Psoas muscle (tissue), 8 donors: ENCODE results near the gene FOXP1. TPM values are rescaled to one million over a fixed set of nuclear protein-coding genes. Genes with fewer than 3 reads are reported as not detected.

Experiments
- ATAC-seq, 4 donors: fragments of 200-7000 bp; cut with Tn5 transposase; one replicate each; pipeline ENCODE4 v1.9.1; 2020; ENCODE audit warnings: moderate library complexity in 3 of 4, mild to moderate bottlenecking in 2 of 4
- DNase-seq, 2 donors: peaks; one replicate each; pipeline ENCODE4 v3.0.0-alpha.2; 2020
- H3K27ac ChIP-seq: fragments of 200-600 bp; one replicate; pipeline ENCODE4 v1.8.0; 2022
- H3K27me3 ChIP-seq, 3 donors: fragments of 200-600 bp in 1 of 3; one replicate each; pipeline versions ENCODE4 v1.6.1 to v1.8.0; 2013 to 2022; ENCODE audit warnings: low read length in 2 of 3, mild to moderate bottlenecking in 2 of 3, moderate library complexity in 1 of 3; ENCODE audit not compliant: insufficient read depth in 3 of 3
- H3K36me3 ChIP-seq, 2 donors: fragments of 200-600 bp in 1 of 2; one replicate each; pipeline versions ENCODE4 v1.6.1 to v1.8.0; 2013 to 2022; ENCODE audit warnings: low read depth in 1 of 2, mild to moderate bottlenecking in 1 of 2, moderate library complexity in 1 of 2; ENCODE audit not compliant: insufficient read depth in 1 of 2
- H3K4me1 ChIP-seq: fragments of 200-600 bp; one replicate; pipeline ENCODE4 v1.8.0; 2022
- H3K4me3 ChIP-seq: fragments of 200-600 bp; one replicate; pipeline ENCODE4 v1.8.0; 2022; ENCODE audit warnings: mild to moderate bottlenecking
- H3K9me3 ChIP-seq: fragments of 200-600 bp; one replicate; pipeline ENCODE4 v1.8.0; 2022
- WGBS, 3 donors: extraction: QIAGEN DNeasy Blood & Tissue Kit; methylation state at CpG; one replicate each; pipeline versions ENCODE4 v1.1.6 to v1.1.7; 2013; 5-methylcytosine and 5-hydroxymethylcytosine counted together
- intact Hi-C, 2 donors: fragments of 100-400 bp; cut with DNase I; formaldehyde crosslinking; loops; one replicate each; pipeline versions ENCODE4 v1.11.0 to v1.14.2; 2022
- polyA plus RNA-seq, 3 donors: library from polyadenylated mRNA; stranded (reverse); fragments of 200-250 nt; gene quantifications; one replicate each; pipeline ENCODE4 v1.2.3, GENCODE V29; 2013
- total RNA-seq, 4 donors: library from RNA; stranded (reverse); fragmentation: NEBNext Ultra II Directional in 2 of 4; extraction: Animal tissue kit (Norgen Biotek cat#: 25700) in 2 of 4; gene quantifications; one replicate each; pipeline versions ENCODE4 v1.2.1 to v1.2.4, GENCODE V29; 2021 to 2023
- TF ChIP-seq, protein P1 (sequence below): fragments of 200-600 bp; IDR thresholded peaks from one replicate; pipeline ENCODE4 v1.8.0; 2022; ENCODE audit warnings: antibody characterized with exemption
- donor health status: healthy with polysubstance abuse.
- donor health status: DM: no; HTN: no; CAD: no; lungs with moderate emphysema.
- donor health status: Bipolar disorder and iron deficiency.
- donor health status: healthy.
- donor health status: DM: yes; HTN: yes; CAD: no.
- donor health status: DM: no; HTN: no; CAD: no.
- donor health status: DM: no; HTN: no; CAD: no.
- donor health status: DM: yes; HTN: yes; CAD: no.

The FOXP1 gene
- total and polyA plus RNA-seq, 7 donors = 2.6 to 26.4 (median 15.4) TPM

DNA sequence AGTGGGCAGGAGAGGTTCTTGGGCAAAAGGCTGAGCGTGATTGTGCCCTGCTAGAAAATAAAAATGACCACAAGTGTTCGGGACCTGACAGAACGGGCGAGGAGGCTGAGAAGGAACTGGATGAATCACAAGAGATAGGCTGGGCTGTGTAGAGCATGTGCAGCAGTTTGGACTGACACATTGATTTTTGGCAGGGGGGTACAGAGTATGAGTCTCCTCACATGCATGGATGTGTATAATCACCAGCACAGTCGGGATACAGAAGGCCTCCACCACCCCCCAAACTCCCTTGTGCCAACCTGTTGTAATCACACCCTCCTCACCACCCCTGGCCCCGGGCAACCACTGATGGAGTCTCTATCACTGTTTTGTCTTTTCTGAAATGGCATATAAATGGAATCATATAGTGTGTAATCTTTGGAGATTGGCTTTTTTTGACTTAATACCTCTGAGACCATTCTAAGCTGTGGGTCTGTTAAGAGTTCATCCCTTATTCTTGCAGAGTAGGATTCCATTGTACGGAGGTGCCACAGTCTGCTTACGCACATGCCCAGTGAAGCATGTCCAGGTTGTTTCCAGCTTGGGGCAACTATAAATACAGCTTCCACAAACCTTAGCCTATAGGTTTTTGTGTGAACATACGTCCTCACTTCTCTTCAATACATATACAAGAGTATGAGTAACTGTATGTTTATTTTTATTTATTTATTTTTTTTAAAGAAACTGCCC is 438.8 kb downstream of the FOXP1 start:
- ATAC-seq (no peak), DNase-seq (no peak)
- WGBS, 3 donors = 85 to 93% (median 86%) methylated on average over 9 of the region's 9 CpGs
- Histone ChIP-seq H3K27ac (no peak overlapping the region), H3K9me3 (no peaks in the 10 kb centered on the region), H3K27me3 (no peaks in the 10 kb centered on the region), H3K4me1 (no peaks in the 10 kb centered on the region), H3K36me3 (no peaks in the 10 kb centered on the region), H3K4me3 (no peak overlapping the region)
- TF ChIP-seq, protein P1, sequence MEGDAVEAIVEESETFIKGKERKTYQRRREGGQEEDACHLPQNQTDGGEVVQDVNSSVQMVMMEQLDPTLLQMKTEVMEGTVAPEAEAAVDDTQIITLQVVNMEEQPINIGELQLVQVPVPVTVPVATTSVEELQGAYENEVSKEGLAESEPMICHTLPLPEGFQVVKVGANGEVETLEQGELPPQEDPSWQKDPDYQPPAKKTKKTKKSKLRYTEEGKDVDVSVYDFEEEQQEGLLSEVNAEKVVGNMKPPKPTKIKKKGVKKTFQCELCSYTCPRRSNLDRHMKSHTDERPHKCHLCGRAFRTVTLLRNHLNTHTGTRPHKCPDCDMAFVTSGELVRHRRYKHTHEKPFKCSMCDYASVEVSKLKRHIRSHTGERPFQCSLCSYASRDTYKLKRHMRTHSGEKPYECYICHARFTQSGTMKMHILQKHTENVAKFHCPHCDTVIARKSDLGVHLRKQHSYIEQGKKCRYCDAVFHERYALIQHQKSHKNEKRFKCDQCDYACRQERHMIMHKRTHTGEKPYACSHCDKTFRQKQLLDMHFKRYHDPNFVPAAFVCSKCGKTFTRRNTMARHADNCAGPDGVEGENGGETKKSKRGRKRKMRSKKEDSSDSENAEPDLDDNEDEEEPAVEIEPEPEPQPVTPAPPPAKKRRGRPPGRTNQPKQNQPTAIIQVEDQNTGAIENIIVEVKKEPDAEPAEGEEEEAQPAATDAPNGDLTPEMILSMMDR = no peak
- intact Hi-C loops = no loop called here

DNA sequence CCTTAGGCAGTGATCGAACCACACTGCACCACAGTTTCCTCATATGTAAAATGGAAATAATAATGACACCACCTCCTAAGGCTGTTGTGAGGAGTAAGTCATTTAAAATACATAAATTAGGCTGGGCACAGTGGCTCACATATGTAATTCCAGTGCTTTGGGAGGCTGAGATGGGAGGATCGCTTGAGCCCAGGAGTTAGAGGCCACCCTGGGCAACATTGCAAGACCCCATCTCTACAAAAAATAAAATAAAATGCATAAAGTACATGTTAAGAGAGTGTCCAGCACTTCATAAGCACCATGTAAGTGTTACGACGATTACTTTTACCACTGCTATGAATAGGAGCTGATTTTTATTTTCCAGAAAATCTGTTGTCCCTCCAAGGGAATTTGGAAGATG is 440.0 kb downstream of the FOXP1 start:
- intact Hi-C loops = no loop called here
- H3K4me1 ChIP-seq = peaks cover 7% of the 10 kb centered on the region
- no peak overlapping the region for H3K4me3 ChIP-seq
- TF ChIP-seq, protein P1 = no peak
- WGBS, 3 donors = 94 to 97% (median 96%) methylated on average over 4 of the region's 4 CpGs
- no peaks in the 10 kb centered on the region for H3K36me3 ChIP-seq
- no peak for DNase-seq
- ATAC-seq = no peak
- H3K27ac ChIP-seq = no peak overlapping the region
- H3K27me3 ChIP-seq = no peaks in the 10 kb centered on the region
- no peaks in the 10 kb centered on the region for H3K9me3 ChIP-seq

DNA sequence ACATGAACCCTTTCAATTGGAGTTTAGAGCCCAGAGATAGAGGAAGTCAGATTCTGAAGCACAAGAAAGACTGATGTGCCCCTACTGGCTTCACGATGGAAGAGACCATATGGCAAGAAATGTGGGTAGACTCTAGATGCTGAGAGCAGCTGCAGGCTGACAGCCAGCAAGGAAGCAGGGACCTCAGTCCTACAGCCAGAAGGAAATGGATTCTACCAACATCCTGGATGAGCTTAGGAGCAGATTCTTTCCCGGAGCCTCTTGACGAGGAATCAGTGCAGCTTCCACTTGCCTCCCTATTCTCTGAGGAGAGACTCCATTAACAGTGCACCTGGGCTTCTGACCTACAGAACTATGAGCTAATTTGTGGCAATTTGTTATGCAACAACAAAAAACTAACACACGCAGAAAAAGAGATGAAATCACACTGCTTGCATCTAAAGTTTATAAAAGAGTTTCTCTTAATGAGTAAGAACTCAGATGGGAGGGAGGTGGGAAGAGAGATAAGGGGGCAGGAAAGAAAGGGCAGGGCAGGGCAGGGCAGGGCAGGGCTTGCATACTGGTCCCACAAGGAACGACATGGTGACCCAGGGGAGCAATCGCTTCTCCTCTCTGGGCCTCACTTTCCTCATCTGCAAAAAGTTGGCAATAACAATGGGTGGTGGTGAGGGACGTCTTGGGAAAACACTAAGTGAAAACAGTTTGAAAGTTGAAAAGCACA is 440.9 kb downstream of the FOXP1 start:
- WGBS, 3 donors = 58 to 68% (median 66%) methylated on average over 7 of the region's 7 CpGs
- peaks cover 7% of the 10 kb centered on the region for H3K4me1 ChIP-seq
- no peak for DNase-seq
- H3K9me3 ChIP-seq = no peaks in the 10 kb centered on the region
- intact Hi-C loops = no loop called here
- no peak overlapping the region for H3K27ac ChIP-seq
- ATAC-seq = no peak
- H3K27me3 ChIP-seq = no peaks in the 10 kb centered on the region
- no peaks in the 10 kb centered on the region for H3K36me3 ChIP-seq
- no peak overlapping the region for H3K4me3 ChIP-seq
- TF ChIP-seq, protein P1 = no peak

DNA sequence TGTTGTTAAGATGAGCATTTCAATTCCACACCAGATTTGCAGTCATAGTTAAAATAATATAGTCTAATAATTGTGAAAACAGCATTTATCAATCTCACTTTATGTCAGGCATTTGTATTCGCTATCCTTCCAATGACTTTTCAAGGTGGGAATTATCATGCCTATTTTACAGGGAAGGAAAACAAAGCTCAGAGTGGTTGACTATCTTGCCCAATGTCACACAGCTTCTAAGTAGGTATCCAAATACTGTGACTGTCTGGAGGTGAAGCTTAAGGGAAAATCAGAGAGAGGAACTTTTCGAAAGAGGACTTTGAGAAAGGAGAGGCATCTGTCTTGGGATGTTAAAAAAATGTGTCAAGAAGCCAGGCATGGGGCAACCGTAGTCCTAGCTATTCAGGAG is 443.1 kb downstream of the FOXP1 start:
- Histone ChIP-seq H3K36me3 (no peaks in the 10 kb centered on the region), H3K4me3 (no peak overlapping the region), H3K9me3 (no peaks in the 10 kb centered on the region), H3K27ac (no peak overlapping the region), H3K4me1 (peaks cover 13% of the 10 kb centered on the region), H3K27me3 (no peaks in the 10 kb centered on the region)
- ATAC-seq (no peak), DNase-seq (no peak)
- TF ChIP-seq, protein P1 = no peak
- intact Hi-C loops = no loop called here
- 96 to 99% (median 99%) methylated on average over 3 of the region's 3 CpGs for WGBS, 3 donors
